ENCODE measurements around the gene ZNF433.
"Not testable (repeated sequence)": the region's sequence is repeated elsewhere in the genome, so short reads cannot be mapped to it uniquely, and the experiment has no call there.

Gene ZNF433

DNA sequence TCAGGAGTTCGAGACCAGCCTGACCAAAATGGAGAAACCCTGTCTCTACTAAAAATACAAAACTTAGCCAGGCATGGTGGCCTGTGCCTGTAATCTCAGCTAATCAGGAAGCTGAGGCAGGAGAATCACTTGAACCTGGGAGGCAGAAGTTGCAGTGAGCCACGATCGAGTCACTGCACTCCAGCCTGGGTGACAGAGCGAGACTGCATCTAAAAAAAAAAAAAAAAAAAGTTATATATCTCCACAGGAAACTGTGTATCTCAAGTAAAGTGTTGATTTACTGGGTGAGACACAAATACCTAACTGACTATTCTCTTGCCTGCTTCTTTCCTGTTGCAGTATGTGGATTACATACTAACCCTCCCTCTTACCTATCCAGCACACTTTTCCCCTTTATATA, 43.6 kb downstream of the ZNF433 start:
- in situ Hi-C loops (cut with MboI; ENCODE audit: low sequenced_read_pairs), result not testable (repeated sequence)

DNA sequence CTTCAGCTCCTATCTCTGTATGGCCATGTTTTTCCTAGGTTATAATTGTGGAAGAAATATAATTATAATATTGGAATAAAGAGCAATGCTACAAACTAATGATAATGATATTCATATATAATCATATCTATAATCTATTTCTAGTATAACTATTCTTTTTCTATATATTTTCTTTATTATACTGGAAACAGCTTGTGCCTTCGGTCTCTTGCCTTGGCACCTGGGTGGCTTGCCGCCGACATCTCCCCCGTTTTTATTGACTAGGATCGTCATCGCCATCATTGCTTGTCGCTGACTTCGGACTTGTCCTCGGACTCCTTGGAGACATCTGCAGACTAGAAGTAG, 46.4 kb downstream of the ZNF433 start:
- in situ Hi-C loops (cut with MboI; ENCODE audit: low sequenced_read_pairs), result no loop called here

DNA sequence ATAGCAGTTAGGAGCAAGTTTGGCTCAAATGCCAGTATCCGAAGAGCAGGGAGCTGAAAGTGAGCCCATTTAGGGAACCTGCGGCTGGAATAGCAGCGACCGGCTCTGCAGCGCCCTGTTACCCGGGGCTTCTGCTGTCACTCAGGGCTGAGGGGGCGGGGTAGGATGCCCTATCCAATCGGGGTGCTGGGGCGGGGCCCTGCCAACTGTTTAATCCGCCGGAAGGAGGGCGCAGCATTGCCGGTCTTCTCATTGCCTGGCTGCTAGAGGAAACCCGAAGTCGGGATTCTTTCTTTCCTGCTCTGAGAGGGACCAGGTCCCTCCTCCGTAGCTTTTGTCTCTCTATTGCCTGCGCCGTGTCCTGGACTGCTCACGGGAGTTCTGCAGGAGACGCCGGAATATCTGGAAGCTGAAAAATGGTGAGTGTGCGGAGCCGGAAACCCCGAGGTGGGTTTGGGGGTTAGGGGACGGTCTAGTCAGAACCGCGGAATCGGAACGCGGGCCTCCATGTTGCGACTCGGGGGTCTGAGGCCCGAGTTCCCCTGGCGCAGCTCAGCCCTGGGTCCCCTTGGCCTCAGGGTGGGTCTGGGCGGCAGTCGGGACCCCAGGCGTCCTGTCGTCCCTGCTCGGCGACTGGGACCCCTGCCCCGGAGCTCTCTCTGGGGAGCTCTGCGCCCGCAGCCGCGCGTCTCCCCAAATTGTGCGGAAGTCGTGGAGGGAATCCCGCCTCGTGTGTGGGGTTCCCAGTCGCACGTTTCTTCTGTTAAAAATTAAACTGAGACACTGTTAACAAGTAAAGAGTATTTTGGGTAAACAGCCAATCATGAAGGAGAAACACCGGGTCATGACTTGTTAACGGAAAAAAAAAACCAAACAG, 47.8 kb downstream of the ZNF433 start:
- in situ Hi-C loops (cut with MboI; ENCODE audit: low sequenced_read_pairs), result no loop called here

- in situ Hi-C loops (cut with MboI; ENCODE audit: low sequenced_read_pairs), result no loop called here
Observed at GRCh38 chr19:11986754-11987153, 48.7 kb downstream of the ZNF433 start.

DNA sequence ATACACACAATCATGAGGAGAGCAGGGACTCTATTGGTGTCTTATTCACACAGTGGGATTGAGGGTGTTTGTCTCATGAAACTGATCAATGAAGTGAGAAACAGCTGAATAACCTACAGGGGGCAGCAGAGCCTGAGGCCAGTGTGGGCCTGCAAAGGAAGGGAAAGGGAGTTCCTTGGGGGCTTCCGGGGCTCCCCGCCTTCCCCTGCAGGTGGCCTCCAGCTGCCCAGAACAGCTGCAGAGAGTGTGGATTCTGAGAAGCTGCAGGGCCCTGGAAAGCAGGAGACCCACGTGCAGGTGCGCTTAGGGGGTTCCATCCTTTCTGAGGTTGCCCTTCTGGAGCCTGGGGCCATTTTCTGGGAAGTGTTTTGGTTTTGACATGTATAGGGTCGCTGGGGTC, 50.5 kb downstream of the ZNF433 start:
- in situ Hi-C loops (cut with MboI; ENCODE audit: low sequenced_read_pairs), result no loop called here

DNA sequence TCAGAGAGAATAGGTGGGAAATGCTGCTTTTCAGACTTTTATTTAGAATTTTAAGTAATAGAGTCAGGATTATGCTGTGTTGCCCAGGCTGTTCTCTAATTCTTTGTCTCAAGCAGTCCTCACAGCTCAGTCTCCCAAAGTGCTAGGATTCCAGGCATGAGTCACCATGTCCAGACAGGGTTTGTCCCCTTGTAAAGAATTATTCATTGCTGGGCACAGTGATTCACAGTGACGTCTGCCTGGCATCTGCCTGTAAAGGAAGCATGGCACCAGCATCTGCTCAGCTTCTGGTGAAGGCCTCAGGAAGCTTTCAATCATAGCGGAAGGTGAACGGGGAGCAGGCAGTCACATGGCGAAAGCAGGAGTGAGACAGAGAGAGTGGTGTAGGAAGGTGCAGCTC, 53.0 kb downstream of the ZNF433 start:
- in situ Hi-C loops (cut with MboI; ENCODE audit: low sequenced_read_pairs), result no loop called here

DNA sequence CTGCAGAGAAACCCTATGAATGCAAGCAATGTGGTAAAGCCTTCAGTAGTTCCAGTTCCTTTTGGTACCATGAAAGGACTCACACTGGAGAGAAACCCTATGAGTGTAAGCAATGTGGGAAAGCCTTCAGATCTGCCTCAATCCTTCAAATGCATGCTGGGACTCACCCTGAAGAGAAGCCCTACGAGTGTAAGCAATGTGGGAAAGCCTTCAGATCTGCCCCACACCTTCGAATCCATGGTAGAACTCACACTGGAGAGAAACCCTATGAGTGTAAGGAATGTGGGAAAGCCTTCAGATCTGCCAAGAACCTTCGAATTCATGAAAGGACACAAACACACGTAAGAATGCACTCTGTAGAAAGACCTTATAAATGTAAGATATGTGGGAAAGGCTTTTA, 56.0 kb downstream of the ZNF433 start:
- in situ Hi-C loops (cut with MboI; ENCODE audit: low sequenced_read_pairs), result no loop called here

GRCh38 chr19:11978492-11979100, 56.9 kb downstream of the ZNF433 start:
- in situ Hi-C loops (cut with MboI; ENCODE audit: low sequenced_read_pairs), result no loop called here

DNA sequence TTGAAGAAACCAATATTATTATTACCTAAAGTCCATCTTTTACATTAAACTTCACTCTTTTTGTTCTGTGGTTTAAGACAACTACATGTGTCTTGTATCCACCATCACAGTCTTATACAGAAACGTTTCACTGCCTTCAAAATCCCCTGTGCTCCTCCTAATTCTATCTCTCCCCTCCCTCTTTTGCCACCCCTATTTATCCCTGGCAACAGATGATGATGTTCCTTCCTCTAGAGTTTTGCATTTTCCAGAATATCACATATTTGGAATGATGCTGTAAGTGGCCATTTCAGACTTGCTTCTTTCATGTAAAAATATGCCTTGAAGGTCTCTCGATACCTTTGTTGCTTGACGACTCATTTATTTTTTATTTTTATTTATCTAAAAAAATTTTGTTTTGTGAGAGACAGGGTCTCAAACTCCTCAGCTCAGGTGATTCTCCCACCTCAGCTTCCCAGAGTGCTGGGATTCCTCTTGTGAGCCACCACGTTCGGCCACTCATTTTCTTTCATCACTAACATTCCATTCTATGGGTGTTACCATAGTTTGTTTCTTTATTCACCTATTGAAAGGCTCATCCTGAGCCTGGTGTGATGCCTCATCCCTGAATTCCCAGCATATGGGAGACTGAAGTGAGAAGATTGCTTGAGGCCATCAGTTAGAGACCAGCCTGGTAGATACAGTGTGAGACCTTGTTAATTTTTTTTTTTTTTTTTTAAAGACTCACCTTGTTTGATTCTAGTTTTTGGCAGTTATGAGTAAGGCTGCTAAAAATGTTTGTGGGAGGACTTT, 62.3 kb downstream of the ZNF433 start:
- in situ Hi-C loops (cut with MboI; ENCODE audit: low sequenced_read_pairs), result no loop called here

DNA sequence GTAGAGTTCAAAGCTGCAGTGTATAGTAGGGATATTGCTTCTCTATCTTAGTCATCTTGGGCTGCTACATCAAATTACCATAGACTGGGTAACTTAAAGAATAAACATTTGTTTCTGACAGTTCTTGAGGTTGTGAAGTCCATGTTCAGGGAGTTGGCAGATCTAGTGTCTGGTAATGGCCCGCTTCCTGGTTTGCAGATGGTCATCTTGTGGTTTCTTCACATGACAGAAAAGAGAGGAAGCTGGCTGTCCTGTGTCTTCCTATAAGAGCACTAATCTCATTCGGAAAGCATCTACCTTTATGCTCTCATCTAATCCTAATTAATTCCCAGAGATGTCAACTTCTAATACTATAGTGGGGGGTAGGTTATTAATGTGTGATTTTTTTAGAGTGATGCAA, 64.4 kb downstream of the ZNF433 start:
- in situ Hi-C loops (cut with MboI; ENCODE audit: low sequenced_read_pairs), result no loop called here

DNA sequence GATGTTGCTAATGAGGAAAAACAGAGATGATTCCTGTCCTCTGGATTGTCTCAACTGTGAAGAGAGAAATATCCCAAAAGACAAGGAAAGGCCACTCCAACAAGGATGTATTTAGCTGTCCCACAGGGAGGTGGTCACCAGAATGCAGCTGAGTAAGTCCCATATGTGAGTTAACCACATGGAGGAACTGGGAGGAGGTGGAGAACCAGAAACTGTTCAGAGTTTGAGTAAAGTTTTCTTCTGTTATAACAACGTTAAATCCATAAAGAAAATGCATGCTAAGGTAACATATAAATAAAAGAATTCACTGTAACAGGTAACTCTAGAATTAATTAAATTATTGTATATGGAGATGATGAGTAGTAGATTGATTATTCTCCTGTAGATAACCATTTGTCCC, 65.3 kb downstream of the ZNF433 start:
- in situ Hi-C loops (cut with MboI; ENCODE audit: low sequenced_read_pairs), result no loop called here

GRCh38 chr19:11964858-11965645, 70.4 kb downstream of the ZNF433 start, which contains the start of gene ZNF763:
Gene ZNF763 (plus strand): TSS chr19:11965040. CDS start chr19:11965209, 169 bp downstream.
- in situ Hi-C loops (cut with MboI; ENCODE audit: low sequenced_read_pairs), result no loop called here

Measured in HL-60/S4 (cell line).